Thyroid gland (tissue), 4 donors: ENCODE data around the gene CYP19A1.

ENCODE experiments used
- CTCF ChIP-seq, 6 experiments: fragments of 200-600 bp in 3 of 6; fragments of 450-650 bp in 3 of 6; sonication (generic) in 3 of 6; IDR thresholded peaks; one replicate each; pipeline ENCODE4 v1.5.1; 2016 to 2019; ENCODE audit warnings: antibody characterized with exemption in 6 of 6, mild to moderate bottlenecking in 2 of 6, inconsistent platforms in 1 of 6, moderate library complexity in 1 of 6
- POLR2A ChIP-seq, 2 donors: fragments of 450-650 bp; IDR thresholded peaks; one replicate each; pipeline ENCODE4 v1.6.1; 2017; ENCODE audit warnings: antibody characterized with exemption in 2 of 2, mild to moderate bottlenecking in 2 of 2, moderate library complexity in 1 of 2

DNA sequence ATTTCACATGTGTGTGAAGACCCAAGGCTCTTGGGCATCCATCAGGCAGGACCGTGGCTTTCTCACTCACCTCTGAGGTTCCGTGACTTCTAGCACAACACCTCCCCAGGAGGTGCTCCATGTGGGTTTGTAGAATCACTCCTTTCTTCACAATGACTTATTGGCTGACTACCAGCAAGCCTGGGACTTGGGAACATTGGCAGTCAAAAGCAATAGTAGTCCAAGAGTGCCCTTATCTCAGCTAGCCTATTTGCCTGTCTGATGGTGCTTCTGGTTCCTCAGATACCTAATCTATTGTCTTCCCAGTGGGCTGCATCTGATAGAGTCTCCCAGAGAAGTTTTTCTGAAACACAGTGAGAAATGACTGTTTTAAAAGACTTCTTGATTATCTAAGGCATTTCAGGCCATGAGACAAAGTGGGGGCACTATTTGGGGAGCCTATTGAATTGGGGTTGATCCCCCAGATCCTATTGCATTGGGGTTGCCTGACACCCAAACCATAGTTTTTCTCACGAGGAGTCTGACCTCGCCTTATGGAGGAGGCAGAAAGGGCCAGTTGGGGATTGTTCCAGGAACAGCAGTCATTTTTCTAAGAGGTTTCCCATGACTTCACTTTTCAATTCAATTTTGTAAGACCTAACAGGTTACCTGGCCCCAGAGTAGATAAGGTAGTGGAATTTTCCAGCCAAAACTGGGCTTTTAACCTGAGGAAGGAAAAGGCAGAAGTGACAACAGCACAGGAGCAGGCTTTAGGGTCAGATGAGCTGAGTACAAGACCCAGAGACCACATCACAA lies 88.0 kb downstream of the CYP19A1 start:
- no peak for TF ChIP-seq POLR2A (IDR thresholded peaks at IDR 0.05)
- no peak for TF ChIP-seq CTCF (IDR thresholded peaks at IDR 0.05)
